Measurements from ENCODE around the gene BEAN1.

Gene BEAN1, protein sequence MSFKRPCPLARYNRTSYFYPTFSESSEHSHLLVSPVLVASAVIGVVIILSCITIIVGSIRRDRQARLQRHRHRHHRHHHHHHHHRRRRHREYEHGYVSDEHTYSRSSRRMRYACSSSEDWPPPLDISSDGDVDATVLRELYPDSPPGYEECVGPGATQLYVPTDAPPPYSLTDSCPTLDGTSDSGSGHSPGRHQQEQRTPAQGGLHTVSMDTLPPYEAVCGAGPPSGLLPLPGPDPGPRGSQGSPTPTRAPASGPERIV

DNA sequence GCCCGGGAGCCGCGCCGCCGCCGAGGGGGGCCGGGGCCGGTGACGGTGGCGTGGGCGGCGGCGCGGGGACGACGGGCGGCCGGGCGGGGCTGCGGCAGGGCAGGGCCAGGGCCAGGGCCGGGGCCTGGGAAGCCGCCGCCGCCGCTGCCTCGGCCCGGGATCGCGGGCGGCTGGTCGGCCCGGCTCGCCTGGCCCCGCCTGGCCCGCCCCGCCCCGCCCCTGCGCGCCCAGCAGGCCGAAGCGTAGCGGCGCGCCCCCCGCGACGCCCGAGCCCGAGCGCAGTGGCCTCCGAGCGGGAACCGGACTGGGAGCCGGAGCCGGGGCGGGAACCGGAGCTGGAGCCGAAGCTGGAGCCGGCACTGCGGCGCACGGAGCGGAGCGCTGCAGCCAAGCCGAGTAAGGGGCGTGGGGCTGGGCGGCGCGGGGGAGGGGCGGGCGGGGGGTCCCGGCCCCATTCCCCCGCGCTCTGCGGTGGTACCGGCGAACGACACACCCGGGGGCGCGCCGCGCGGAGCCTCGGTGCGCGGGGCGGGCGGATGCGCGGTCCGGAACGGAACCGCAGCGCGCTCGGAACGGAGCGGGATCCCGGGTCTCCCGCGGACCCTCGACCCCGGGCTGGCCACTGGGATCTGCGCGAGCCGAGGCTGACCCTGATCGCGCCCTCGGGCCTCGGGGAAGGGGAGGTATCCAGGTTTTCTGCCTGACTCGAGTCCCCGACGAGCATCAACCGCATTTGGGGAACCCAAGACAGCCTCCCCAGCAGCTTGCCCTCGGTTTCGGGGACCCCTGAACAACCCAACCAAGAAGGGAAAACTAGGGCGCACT lies at the start of gene BEAN1:
BEAN1 (plus strand) TSS at position 260 of the 825 bp plus-strand sequence. CDS start 10,382 bp downstream, outside the sequence.
- ChIA-PET POLR2A (no interaction called here), CTCF (interaction anchor here (1.3 kb wide), 1 partner anchor 25 kb away, joined by 3 read pairs; no protein-coding TSS in a partner anchor)
- TF ChIP-seq, protein P1, sequence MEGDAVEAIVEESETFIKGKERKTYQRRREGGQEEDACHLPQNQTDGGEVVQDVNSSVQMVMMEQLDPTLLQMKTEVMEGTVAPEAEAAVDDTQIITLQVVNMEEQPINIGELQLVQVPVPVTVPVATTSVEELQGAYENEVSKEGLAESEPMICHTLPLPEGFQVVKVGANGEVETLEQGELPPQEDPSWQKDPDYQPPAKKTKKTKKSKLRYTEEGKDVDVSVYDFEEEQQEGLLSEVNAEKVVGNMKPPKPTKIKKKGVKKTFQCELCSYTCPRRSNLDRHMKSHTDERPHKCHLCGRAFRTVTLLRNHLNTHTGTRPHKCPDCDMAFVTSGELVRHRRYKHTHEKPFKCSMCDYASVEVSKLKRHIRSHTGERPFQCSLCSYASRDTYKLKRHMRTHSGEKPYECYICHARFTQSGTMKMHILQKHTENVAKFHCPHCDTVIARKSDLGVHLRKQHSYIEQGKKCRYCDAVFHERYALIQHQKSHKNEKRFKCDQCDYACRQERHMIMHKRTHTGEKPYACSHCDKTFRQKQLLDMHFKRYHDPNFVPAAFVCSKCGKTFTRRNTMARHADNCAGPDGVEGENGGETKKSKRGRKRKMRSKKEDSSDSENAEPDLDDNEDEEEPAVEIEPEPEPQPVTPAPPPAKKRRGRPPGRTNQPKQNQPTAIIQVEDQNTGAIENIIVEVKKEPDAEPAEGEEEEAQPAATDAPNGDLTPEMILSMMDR (IDR thresholded peaks at IDR 0.05; ENCODE audit: control extremely low read depth, extremely low read depth, low read depth, missing control alignments), result no peak
- DNase-seq (ENCODE audit: extremely low spot score), result no peak

DNA sequence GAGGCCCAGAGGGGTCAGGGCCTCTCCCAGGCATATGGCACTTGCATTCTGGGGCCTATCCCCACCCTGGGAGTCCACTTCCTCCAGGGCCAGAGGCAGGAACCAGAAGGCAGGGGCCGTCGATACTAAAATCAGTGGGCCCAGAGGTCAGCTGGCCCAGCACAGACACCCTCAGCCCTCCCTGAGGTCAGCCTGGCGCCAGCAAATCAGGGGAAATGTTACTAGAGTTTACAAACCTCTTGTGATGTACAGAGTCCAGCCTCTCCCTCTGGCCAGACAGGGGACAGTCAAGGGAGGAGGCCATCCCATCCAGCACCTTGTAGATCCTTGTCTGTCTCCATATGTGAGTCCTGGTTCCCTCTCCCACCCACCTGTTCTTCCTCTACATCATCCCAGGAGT lies 49.8 kb upstream of the BEAN1 start:
- CTCF ChIA-PET, result interaction anchor here (1.8 kb wide), 1 partner anchor 20 kb away, joined by 5 read pairs; no protein-coding TSS in a partner anchor
- POLR2A ChIA-PET, result no interaction called here
- no peak for DNase-seq (ENCODE audit: extremely low spot score)
- TF ChIP-seq, protein P1 (IDR thresholded peaks at IDR 0.05; ENCODE audit: control extremely low read depth, extremely low read depth, low read depth, missing control alignments), result no peak

DNA sequence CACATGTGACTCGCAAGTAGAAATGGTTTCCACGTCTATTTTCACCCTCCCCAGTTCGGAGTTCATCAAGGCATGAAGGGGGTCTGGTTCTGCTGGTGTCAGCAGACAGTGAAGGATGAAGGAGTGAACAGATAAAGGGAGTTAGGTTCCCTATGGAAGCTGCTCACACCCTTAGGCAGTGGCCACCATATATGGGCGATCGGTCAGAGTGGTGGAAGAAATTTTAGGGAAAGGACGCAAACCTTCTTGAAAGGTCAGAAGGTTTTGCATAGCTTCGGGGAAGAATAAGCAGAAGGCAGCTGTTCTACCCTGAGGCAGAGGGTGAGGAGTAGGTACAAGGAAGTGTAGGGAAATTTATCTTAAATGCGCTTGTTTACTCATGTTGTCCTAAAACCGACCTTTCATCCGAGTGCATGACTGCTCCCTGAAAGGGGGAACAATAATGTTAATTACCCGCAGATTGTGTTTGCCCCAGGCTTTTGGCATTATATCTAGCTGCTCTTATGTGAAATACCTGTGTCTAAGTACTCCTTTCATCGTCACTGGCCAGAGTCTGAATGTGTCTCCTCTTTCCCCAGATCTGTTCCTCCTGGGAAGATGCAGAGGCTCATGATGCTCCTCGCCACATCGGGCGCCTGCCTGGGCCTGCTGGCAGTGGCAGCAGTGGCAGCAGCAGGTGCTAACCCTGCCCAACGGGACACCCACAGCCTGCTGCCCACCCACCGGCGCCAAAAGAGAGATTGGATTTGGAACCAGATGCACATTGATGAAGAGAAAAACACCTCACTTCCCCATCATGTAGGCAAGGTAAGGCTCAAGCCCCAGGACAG lies 48.1 kb upstream of the BEAN1 start:
- ChIA-PET CTCF (interaction anchor here (1.2 to 1.8 kb wide), 3 partner anchors 11 to 34 kb away, joined by 3 to 5 read pairs (median 4); no protein-coding TSS in a partner anchor), POLR2A (no interaction called here)
- TF ChIP-seq, protein P1 (IDR thresholded peaks at IDR 0.05; ENCODE audit: control extremely low read depth, extremely low read depth, low read depth, missing control alignments), result no peak
- no peak for DNase-seq (ENCODE audit: extremely low spot score)

DNA sequence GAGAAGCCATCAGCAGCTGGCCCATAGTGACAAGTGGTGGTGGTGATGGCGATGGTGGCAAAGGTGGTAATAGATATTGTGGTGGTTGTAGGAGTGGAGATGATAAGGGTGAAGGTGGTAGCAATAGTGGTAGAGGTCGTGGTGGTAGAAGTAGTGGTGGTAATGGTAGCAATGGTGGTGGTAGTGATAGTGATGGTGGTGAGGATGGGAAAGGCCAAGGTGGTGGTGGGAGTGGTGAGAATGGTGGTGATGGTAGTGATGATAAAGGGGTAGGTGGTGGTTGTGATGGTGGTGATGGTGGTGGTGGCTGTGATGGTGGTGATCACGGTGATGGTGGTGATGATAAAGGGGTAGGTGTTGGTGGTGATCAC lies 47.5 kb upstream of the BEAN1 start:
- TF ChIP-seq, protein P1 (IDR thresholded peaks at IDR 0.05; ENCODE audit: control extremely low read depth, extremely low read depth, low read depth, missing control alignments), result no peak
- ChIA-PET POLR2A (no interaction called here), CTCF (interaction anchor here (1.2 to 1.3 kb wide), 2 partner anchors 10 to 34 kb away, joined by 3 to 4 read pairs; no protein-coding TSS in a partner anchor)
- DNase-seq (ENCODE audit: extremely low spot score), result no peak

DNA sequence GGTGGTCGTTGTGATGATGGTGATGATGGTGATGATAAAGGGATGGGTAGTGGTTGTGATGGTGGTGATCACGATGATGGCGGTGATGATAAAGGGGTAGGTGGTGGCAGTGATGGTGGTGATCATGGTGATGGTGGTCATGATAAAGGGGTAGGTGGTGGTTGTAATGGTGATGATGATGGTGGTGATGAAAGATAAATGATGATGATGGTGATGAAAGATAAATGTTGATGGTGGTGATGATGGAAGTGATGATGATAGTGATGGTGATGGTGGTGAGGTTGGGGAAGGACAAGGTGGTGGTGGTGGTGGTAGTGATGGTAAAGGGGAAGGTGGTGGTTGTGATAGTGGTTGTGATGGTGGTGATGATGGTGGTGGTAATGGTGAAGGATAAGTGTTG lies 46.7 kb upstream of the BEAN1 start:
- TF ChIP-seq, protein P1 (IDR thresholded peaks at IDR 0.05; ENCODE audit: control extremely low read depth, extremely low read depth, low read depth, missing control alignments), result no peak
- no peak for DNase-seq (ENCODE audit: extremely low spot score)
- ChIA-PET CTCF (no interaction called here), POLR2A (no interaction called here)

DNA sequence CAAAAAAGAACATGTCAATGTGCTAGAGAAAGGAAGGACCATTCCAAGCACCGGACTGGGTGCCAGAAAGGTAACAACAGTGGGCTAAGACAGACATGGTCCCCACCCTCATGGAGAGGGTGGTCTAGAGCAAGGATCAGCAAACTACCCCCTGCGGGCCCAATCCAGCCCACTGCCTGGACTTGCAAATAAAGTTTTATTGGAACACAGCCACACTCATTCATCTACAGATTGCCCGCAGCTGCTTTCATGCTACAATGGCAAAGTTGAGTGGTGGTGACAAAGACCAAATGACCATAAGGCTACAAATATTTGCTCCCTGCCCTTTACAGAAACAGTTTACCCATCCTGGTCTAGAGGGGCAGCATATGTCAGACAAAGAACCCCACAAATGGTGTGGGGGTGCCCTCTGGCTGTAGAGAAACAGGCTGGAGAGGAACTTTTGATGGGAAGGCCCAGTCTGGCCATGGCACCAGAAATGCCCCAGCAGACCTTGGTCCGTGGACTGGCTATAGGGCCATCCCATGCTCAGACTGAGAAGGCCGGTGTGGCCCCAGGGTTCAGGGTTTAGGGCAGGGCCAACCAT lies 45.4 kb upstream of the BEAN1 start:
- POLR2A ChIA-PET, result no interaction called here
- DNase-seq (ENCODE audit: extremely low spot score), result no peak
- CTCF ChIA-PET, result no interaction called here
- TF ChIP-seq, protein P1 (IDR thresholded peaks at IDR 0.05; ENCODE audit: control extremely low read depth, extremely low read depth, low read depth, missing control alignments), result no peak

Measured in GM10248 (cell line).